Skeletal muscle satellite cell (primary cell): ENCODE results near the gene CPT2.
"Not testable (repeated sequence)": the region's sequence is repeated elsewhere in the genome, so short reads cannot be mapped to it uniquely, and the experiment has no call there.

Experiments used
- H3K27me3 ChIP-seq: 2 replicates; pipeline ENCODE4 v1.7.0; 2013; ENCODE audit warnings: low read length; ENCODE audit not compliant: control insufficient read depth, insufficient read depth
- H3K36me3 ChIP-seq: 2 replicates; pipeline ENCODE4 v1.7.0; 2013; ENCODE audit warnings: mild to moderate bottlenecking, control low read depth, low read length; ENCODE audit not compliant: insufficient read depth
- H3K4me1 ChIP-seq: 2 replicates; pipeline ENCODE4 v1.7.0; 2013; ENCODE audit warnings: low read length; ENCODE audit not compliant: control insufficient read depth, insufficient read depth
- H3K4me2 ChIP-seq: 2 replicates; pipeline ENCODE4 v1.7.0; 2013; ENCODE audit warnings: mild to moderate bottlenecking, low read length
- H3K4me3 ChIP-seq: 2 replicates; pipeline ENCODE4 v1.7.0; 2013; ENCODE audit warnings: low read length
- H3K9ac ChIP-seq: 2 replicates; pipeline ENCODE4 v1.7.0; 2013; ENCODE audit warnings: mild to moderate bottlenecking, low read depth, low read length, moderate library complexity
- H3K9me3 ChIP-seq: replicated peaks from 2 replicates; pipeline ENCODE4 v1.7.0; 2013; ENCODE audit warnings: mild to moderate bottlenecking, control low read depth, low read length

The CPT2 gene

GRCh38 chr1:53183095-53183990, 13.3 kb upstream of the CPT2 start:
- H3K36me3 ChIP-seq = no peaks in the 10 kb centered on the region

GRCh38 chr1:53185955-53186297, 10.7 kb upstream of the CPT2 start:
- H3K4me1 ChIP-seq = peaks cover 10% of the 10 kb centered on the region
- not testable (repeated sequence) for H3K36me3 ChIP-seq, H3K4me3 ChIP-seq, H3K27me3 ChIP-seq, H3K9ac ChIP-seq, H3K9me3 ChIP-seq, H3K4me2 ChIP-seq

More at GRCh38 chr1:53183095-53183990, 13.3 kb upstream of the CPT2 start:
- Histone ChIP-seq H3K9ac (no peak overlapping the region), H3K27me3 (peaks cover 9% of the 10 kb centered on the region), H3K4me3 (no peak overlapping the region), H3K4me1 (peaks cover 10% of the 10 kb centered on the region), H3K4me2 (no peak overlapping the region), H3K9me3 (no peaks in the 10 kb centered on the region)

- no peaks in the 10 kb centered on the region for H3K9me3 ChIP-seq
- peaks cover 10% of the 10 kb centered on the region for H3K4me1 ChIP-seq
- no peak overlapping the region for H3K4me3 ChIP-seq
- no peak overlapping the region for H3K9ac ChIP-seq
- no peak overlapping the region for H3K4me2 ChIP-seq
- no peaks in the 10 kb centered on the region for H3K27me3 ChIP-seq
- no peaks in the 10 kb centered on the region for H3K36me3 ChIP-seq
Observed at GRCh38 chr1:53186533-53186932, 10.1 kb upstream of the CPT2 start.

- H3K36me3 ChIP-seq = no peaks in the 10 kb centered on the region
- no peak overlapping the region for H3K9ac ChIP-seq
- no peaks in the 10 kb centered on the region for H3K9me3 ChIP-seq
- H3K27me3 ChIP-seq = no peaks in the 10 kb centered on the region
- H3K4me1 ChIP-seq = peaks cover 10% of the 10 kb centered on the region
- H3K4me2 ChIP-seq = no peak overlapping the region
- no peak overlapping the region for H3K4me3 ChIP-seq
Observed at GRCh38 chr1:53187401-53187800, 9.2 kb upstream of the CPT2 start.

- no peaks in the 10 kb centered on the region for H3K27me3 ChIP-seq
- H3K9me3 ChIP-seq = no peaks in the 10 kb centered on the region
- H3K9ac ChIP-seq = no peak overlapping the region
- H3K4me2 ChIP-seq = no peak overlapping the region
- H3K4me3 ChIP-seq = no peak overlapping the region
- no peaks in the 10 kb centered on the region for H3K36me3 ChIP-seq
- peaks cover 10% of the 10 kb centered on the region for H3K4me1 ChIP-seq
Observed at GRCh38 chr1:53188099-53188498, 8.5 kb upstream of the CPT2 start.

GRCh38 chr1:53189061-53189460, 7.6 kb upstream of the CPT2 start:
- Histone ChIP-seq H3K9ac (no peak overlapping the region), H3K4me1 (peaks cover 10% of the 10 kb centered on the region), H3K4me2 (no peak overlapping the region), H3K36me3 (no peaks in the 10 kb centered on the region), H3K27me3 (no peaks in the 10 kb centered on the region), H3K9me3 (no peaks in the 10 kb centered on the region), H3K4me3 (no peak overlapping the region)

GRCh38 chr1:53190210-53190611, 6.4 kb upstream of the CPT2 start:
- no peaks in the 10 kb centered on the region for H3K9me3 ChIP-seq
- no peak overlapping the region for H3K9ac ChIP-seq
- H3K4me2 ChIP-seq = no peak overlapping the region
- no peaks in the 10 kb centered on the region for H3K27me3 ChIP-seq
- no peak overlapping the region for H3K4me3 ChIP-seq
- peaks cover 10% of the 10 kb centered on the region for H3K4me1 ChIP-seq
- no peaks in the 10 kb centered on the region for H3K36me3 ChIP-seq

GRCh38 chr1:53195246-53196016, 1.2 kb upstream of the CPT2 start:
- Histone ChIP-seq H3K4me1 (peaks cover 25% of the 10 kb centered on the region), H3K27me3 (no peaks in the 10 kb centered on the region), H3K9ac (no peak overlapping the region), H3K4me2 (peak overlapping the region; percentile 90), H3K4me3 (no peak overlapping the region), H3K36me3 (no peaks in the 10 kb centered on the region), H3K9me3 (no peaks in the 10 kb centered on the region)

- Histone ChIP-seq H3K4me2 (peak overlapping the region; percentile 90), H3K36me3 (no peaks in the 10 kb centered on the region), H3K9me3 (no peaks in the 10 kb centered on the region), H3K9ac (peak overlapping the region; percentile 99), H3K4me3 (peak overlapping the region; percentile 91), H3K27me3 (no peaks in the 10 kb centered on the region), H3K4me1 (peaks cover 25% of the 10 kb centered on the region)
Observed at GRCh38 chr1:53196017-53196484, 573 bp upstream of the CPT2 start.

- H3K27me3 ChIP-seq = no peaks in the 10 kb centered on the region
- peak overlapping the region; percentile 90 for H3K4me2 ChIP-seq
- peaks cover 25% of the 10 kb centered on the region for H3K4me1 ChIP-seq
- H3K4me3 ChIP-seq = peak overlapping the region; percentile 91
- peak overlapping the region; percentile 99 for H3K9ac ChIP-seq
- H3K9me3 ChIP-seq = no peaks in the 10 kb centered on the region
- H3K36me3 ChIP-seq = peaks cover 14% of the 10 kb centered on the region
Observed at GRCh38 chr1:53197291-53198200, 922 bp downstream of the CPT2 start.

GRCh38 chr1:53198241-53198651, 1.6 kb downstream of the CPT2 start:
- Histone ChIP-seq H3K4me3 (peak overlapping the region; percentile 91), H3K4me1 (peaks cover 25% of the 10 kb centered on the region), H3K27me3 (no peaks in the 10 kb centered on the region), H3K36me3 (peaks cover 21% of the 10 kb centered on the region), H3K9me3 (no peaks in the 10 kb centered on the region), H3K4me2 (peak overlapping the region; percentile 90), H3K9ac (peak overlapping the region; percentile 99)
